ENCODE results near the gene TANGO2.

TANGO2 gene

GRCh38 chr22:20012741-20013331 lies 8.1 kb upstream of the TANGO2 start:
- DNase-seq (ENCODE audit: low read depth), result no peak

DNA sequence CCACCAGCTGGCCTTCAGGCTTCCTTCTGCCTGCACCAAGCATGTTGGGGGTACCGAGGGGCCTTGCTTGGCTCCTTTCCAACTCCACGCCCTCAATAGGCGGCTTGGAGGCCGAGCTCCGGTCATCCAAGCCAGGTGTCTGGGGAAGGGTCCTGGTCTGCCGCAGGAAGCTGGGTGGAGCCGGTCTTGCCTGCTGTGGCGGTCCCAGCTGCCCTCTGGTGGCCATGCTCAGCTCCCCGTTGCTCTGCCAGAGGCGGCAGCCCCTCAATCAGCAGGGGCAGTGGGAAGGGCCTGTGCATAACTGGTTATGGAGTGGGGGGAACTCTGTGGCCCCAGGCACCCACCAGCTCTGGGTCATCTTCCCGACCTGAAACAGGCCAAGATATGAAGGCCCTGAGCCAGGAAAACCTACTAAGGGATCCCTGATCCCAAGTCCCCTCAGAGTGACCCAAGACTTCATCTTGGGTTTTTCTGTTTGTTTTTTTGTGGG lies 7.5 kb upstream of the TANGO2 start:
- peak; percentile 12 for DNase-seq (ENCODE audit: low read depth)

DNA sequence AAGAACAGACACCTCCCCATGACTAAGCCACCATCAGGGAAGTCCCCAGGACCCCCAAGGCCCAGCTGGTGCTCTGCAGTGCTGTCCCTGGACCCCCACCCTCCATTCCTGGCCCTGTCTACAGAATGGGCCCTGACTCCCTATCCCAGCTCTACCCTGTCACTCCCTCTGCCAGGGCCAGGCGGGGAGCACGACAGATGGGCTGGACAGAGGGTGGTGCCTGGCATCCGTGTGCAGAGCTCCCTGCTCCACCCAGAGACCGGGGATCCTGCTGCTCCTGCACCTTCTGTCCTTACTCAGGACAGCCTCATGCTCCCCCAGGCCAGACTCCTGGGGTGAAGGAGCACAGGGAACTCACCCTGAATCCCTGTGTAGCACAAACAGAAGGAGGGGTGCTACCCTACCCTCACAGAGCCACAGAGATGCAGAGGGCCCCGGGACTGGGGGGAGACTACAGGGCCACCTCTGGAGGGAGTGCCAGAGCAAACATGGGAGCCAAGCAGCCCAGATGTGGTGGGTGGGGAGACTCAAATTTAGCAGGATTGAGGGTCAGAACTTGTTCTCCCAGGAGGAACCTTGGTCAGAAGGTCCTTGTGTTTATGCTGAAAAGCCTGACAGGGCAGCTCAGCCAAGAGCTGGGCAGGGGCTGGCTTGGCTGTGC lies 6.3 kb upstream of the TANGO2 start:
- DNase-seq (ENCODE audit: low read depth), result no peak

GRCh38 chr22:20015187-20015625 lies 5.7 kb upstream of the TANGO2 start:
- no peak for DNase-seq (ENCODE audit: low read depth)

- no peak for DNase-seq (ENCODE audit: low read depth)
Measured at GRCh38 chr22:20015971-20016733, 4.8 kb upstream of the TANGO2 start.

GRCh38 chr22:20016734-20017621 lies 3.9 kb upstream of the TANGO2 start, which contains the start of gene ARVCF:
ARVCF (minus strand) TSS chr22:20016823; CDS start chr22:19990794, 26,029 bp downstream.
- DNase-seq (ENCODE audit: low read depth), result peak; percentile 56

GRCh38 chr22:20017622-20017958 lies 3.3 kb upstream of the TANGO2 start:
- no peak for DNase-seq (ENCODE audit: low read depth)

DNA sequence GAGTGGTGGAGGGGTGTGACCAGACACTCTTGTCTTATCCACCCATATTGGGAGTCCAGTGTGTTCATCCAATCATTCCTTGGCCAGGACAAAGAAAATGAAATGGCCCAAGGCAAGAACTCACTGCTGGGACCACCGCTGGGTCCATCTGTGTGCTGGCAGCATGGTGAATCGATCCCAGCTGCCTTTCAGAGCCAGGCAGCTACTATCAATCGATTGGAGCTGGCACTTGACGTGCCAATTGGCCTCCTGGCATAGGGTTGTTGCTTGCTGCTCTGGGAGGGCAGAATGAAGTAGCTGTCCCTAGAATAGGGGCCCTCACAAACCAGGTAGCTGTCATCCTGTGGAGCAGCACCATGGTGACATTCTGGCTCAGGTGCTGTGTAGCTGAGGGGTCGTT lies 2.9 kb upstream of the TANGO2 start:
- DNase-seq (ENCODE audit: low read depth), result no peak

DNA sequence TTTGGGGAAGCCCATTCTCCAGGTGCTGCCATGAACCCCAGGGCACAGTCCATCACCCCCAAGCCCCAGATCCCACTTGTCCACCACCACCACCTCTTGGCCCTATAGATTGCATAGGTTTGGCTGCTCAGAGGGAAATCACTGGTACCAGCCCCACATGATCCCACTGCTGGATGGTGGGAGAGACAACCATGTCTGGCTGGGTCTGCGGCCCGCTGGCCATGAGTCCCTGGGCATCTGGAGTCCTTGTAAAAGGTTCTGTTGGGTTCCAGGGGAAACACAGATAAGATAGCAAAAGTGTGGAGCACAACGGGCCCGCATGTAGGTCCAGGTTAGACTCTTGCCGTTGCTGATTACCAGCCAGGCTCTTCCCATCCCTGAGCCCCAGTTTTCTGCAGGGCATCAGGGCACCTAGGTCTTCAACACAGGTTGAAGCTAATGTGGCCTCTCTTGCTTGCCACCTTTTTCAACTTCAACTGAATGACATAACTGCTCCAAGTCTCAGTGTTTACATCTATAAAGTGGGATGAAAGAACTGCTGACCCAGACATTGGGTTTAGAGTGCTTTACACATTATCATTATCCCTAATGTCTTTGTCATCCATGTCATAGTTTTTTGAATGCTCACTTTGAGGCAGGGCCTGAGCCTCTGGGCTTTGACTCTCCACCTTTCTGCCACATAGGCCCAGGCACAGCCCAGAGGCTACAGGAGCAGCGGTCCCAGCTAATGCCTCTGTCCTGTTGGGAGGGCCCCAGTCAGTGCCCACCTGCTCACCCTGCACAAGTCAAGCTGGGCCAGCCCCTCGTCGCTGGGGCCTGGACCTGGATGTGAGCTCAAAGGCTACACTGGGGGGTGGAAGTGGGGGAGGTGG lies 1.0 kb upstream of the TANGO2 start:
- DNase-seq (ENCODE audit: low read depth), result no peak

GRCh38 chr22:20021196-20022181 lies 579 bp downstream of the TANGO2 start:
- DNase-seq (ENCODE audit: low read depth), result no peak

- no peak for DNase-seq (ENCODE audit: low read depth)
Measured at GRCh38 chr22:20022231-20022977, 1.5 kb downstream of the TANGO2 start.

DNA sequence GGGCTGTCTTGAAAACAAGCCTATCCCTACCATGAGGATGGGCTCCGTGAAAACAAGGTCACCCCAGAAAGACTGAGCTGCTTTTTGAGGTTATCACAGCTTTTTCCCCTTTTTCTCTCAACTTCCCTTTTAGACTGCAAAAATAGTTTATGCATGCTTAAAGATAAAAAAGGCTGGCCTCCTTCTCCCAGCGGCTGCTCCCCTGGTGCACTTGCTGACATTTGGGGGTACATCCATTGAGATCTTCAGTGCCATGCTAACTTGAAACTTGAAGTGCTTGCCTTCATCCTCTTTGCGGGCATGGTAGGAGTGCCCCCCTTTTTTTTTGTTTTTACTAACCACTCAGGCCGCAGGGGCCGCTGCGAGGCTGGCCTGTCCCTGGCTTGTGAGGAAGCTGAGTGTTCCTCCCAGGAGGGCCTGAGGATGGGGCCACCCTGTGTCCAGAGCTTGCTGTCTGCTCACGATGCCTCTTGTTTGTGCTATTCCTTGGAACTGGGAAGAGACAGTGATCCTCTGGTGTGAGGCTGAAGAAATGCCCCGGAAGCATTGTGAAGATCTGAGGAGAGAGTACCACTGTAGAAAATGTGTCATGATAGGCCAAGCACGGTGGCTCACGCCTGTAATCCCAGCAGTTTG lies 2.2 kb downstream of the TANGO2 start:
- no peak for DNase-seq (ENCODE audit: low read depth)

DNA sequence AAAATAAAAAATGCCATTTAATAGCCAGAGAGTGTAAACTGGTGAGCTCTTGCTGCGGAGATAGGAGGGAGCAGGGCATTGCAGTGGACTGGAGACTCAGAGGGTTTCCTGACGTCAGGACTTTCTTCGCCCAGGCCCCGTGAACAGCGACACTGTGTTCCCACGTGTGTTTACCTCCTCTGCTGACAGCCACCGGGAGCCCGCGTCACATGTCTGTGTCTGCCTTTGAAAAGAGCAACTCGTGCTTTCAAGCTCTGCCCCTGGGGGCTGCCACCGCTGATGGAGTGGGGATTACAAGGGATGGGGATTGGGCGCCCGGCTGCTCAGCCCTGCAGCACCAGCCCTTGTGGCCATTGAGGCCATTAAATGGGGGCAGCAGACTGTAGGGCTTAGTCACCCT lies 3.3 kb downstream of the TANGO2 start:
- no peak for DNase-seq (ENCODE audit: low read depth)

GRCh38 chr22:20024650-20025397 lies 3.9 kb downstream of the TANGO2 start:
- no peak for DNase-seq (ENCODE audit: low read depth)

GRCh38 chr22:20025401-20026203 lies 4.7 kb downstream of the TANGO2 start:
- DNase-seq (ENCODE audit: low read depth), result no peak

- DNase-seq (ENCODE audit: low read depth), result no peak
Measured at GRCh38 chr22:20026204-20026908, 5.4 kb downstream of the TANGO2 start.

All from fibroblast of the conjunctiva (primary cell).